ENCODE data around the gene GUCY2D.

Gene GUCY2D

DNA sequence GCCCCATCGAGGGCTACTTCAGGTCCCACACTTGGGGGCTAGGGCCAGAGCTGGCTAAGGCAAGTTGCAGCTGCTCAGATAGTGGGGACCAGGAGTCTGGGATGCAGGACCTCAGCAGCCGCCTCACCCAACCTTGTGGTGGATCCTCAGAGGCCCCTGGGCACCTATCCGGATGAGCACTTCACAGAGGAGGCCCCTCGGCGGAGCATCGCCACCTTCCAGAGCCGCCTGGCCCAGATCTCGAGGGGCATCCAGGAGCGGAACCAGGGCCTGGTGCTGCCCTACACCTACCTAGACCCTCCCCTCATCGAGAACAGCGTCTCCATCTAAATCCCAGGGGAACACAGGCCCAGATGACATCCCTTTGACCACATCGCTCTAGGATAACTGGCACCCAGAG is 45.8 kb downstream of the GUCY2D start:
- H3K4me3 ChIP-seq (ENCODE audit: low read depth, low read length): no peak overlapping the region
- no peak for TF ChIP-seq CTCF (IDR thresholded peaks at IDR 0.05; ENCODE audit: low read depth, low read length, missing control alignments)
- no peak for DNase-seq (ENCODE audit: low read depth)
- in situ Hi-C loops (cut with HindIII; ENCODE audit: low sequenced_read_pairs): no loop called here

GRCh38 chr17:8048736-8049135 is 46.3 kb downstream of the GUCY2D start:
- DNase-seq (ENCODE audit: low read depth): no peak
- in situ Hi-C loops (cut with HindIII; ENCODE audit: low sequenced_read_pairs): no loop called here
- TF ChIP-seq CTCF (IDR thresholded peaks at IDR 0.05; ENCODE audit: low read depth, low read length, missing control alignments): no peak
- no peak overlapping the region for H3K4me3 ChIP-seq (ENCODE audit: low read depth, low read length)

DNA sequence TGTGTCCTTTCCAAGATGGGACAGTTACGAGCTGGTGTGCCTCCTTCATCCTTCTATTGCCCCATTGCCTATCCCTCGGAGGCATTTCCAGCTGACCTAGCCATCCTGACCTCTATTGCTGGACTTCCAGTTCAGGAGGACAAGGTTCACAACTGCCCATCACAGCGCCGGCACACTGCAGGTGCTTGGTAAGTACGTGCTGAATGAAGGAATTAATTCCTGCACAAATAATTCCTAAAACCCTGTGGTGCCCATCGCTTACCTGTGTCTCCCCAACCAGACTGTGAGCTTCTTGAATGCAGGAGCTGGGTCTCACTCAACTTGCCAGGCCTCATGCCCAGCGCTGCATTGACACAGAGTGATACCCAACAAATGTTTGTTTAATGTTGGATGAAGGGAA is 49.4 kb downstream of the GUCY2D start:
- H3K4me3 ChIP-seq (ENCODE audit: low read depth, low read length): no peak overlapping the region
- no peak for TF ChIP-seq CTCF (IDR thresholded peaks at IDR 0.05; ENCODE audit: low read depth, low read length, missing control alignments)
- in situ Hi-C loops (cut with HindIII; ENCODE audit: low sequenced_read_pairs): loop anchor here (10.0 kb wide), 1 partner anchor 63 kb away; the partner anchor contains the start of gene ALOXE3
- no peak for DNase-seq (ENCODE audit: low read depth)

- no peak overlapping the region for H3K4me3 ChIP-seq (ENCODE audit: low read depth, low read length)
- DNase-seq (ENCODE audit: low read depth): no peak
- in situ Hi-C loops (cut with HindIII; ENCODE audit: low sequenced_read_pairs): loop anchor here (10.0 kb wide), 1 partner anchor 62 kb away; the partner anchor contains the start of gene ALOXE3
- no peak for TF ChIP-seq CTCF (IDR thresholded peaks at IDR 0.05; ENCODE audit: low read depth, low read length, missing control alignments)
Measured at GRCh38 chr17:8052256-8053252, 50.1 kb downstream of the GUCY2D start.

DNA sequence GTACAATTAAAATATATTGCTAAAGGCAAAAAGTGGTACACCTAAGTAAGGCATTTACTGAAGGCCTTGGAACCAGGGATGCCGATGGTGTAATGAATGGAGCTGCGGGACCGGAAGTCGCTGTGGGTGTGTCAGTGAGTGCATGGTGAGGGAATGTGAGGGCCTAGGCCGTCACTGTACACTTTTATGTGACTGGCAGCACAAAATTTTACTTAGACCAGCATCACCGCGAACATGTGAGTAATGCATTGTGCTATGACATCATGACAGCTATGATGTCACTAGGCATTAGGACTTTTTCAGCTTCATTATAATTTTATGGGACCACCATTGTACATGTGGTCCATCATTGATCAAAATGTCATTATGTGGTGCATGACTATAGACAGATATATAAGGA is 51.2 kb downstream of the GUCY2D start:
- no peak overlapping the region for H3K4me3 ChIP-seq (ENCODE audit: low read depth, low read length)
- in situ Hi-C loops (cut with HindIII; ENCODE audit: low sequenced_read_pairs): loop anchor here (10.0 kb wide), 1 partner anchor 61 kb away; the partner anchor contains the start of gene ALOXE3
- no peak for DNase-seq (ENCODE audit: low read depth)
- no peak for TF ChIP-seq CTCF (IDR thresholded peaks at IDR 0.05; ENCODE audit: low read depth, low read length, missing control alignments)

DNA sequence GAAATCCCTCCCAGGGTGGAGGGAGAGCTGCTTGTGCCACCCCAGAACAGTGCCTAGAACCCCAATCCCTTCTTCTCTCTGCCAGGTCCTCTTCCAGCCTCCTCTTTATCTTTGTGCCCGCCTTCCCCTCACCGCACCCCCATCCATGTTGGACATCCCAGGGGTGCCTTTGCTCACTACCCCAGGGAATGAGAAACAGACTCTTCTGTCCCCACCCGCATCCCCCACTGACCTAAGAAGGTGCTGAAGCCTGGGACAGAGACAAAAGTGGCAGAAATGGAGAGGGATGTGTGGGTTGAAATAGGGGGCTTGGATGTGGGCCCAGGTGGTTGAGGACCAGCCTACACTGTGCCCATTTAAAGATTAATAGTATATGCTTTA is 53.4 kb downstream of the GUCY2D start:
- TF ChIP-seq CTCF (IDR thresholded peaks at IDR 0.05; ENCODE audit: low read depth, low read length, missing control alignments): no peak
- no peak overlapping the region for H3K4me3 ChIP-seq (ENCODE audit: low read depth, low read length)
- in situ Hi-C loops (cut with HindIII; ENCODE audit: low sequenced_read_pairs): loop anchor here (5.0 to 10.0 kb wide), 2 partner anchors 39 to 59 kb away; partner anchors contain the start of gene ALOXE3
- no peak for DNase-seq (ENCODE audit: low read depth)

Measured in astrocyte of the cerebellum (primary cell).